Epithelial cell of esophagus (primary cell): ENCODE measurements around the gene FABP3.

ENCODE experiments used
- DNase-seq: peaks from one replicate; pipeline ENCODE4 v3.0.0; 2010; ENCODE audit warnings: low read depth
- H3K4me3 ChIP-seq: 2 replicates; pipeline ENCODE4 v1.5.1; 2011; ENCODE audit warnings: mild to moderate bottlenecking, low read length, control low read depth
- CTCF ChIP-seq: IDR thresholded peaks from 2 replicates; pipeline ENCODE4 v1.5.1; 2011; ENCODE audit warnings: low read depth, mild to moderate bottlenecking, low read length, control low read depth, inconsistent platforms; ENCODE audit not compliant: insufficient read depth; ENCODE audit errors: missing control alignments

Gene FABP3

GRCh38 chr1:31399976-31400375 is 27.1 kb upstream of the FABP3 start:
- H3K4me3 ChIP-seq = no peak overlapping the region
- DNase-seq = no peak
- TF ChIP-seq CTCF = no peak

GRCh38 chr1:31398246-31398645 is 25.4 kb upstream of the FABP3 start:
- no peak for DNase-seq

GRCh38 chr1:31397360-31398095 is 24.7 kb upstream of the FABP3 start:
- no peak for TF ChIP-seq CTCF
- no peak overlapping the region for H3K4me3 ChIP-seq
- peak; percentile 42 for DNase-seq

More at GRCh38 chr1:31398246-31398645, 25.4 kb upstream of the FABP3 start:
- TF ChIP-seq CTCF = no peak
- H3K4me3 ChIP-seq = no peak overlapping the region

- peak; percentile 52 for TF ChIP-seq CTCF
Observed at GRCh38 chr1:31396633-31397351, 23.9 kb upstream of the FABP3 start.

GRCh38 chr1:31394584-31395193 is 21.8 kb upstream of the FABP3 start:
- H3K4me3 ChIP-seq = no peak overlapping the region
- peak; percentile 92 for DNase-seq
- peak; percentile 83 for TF ChIP-seq CTCF

More at GRCh38 chr1:31396633-31397351, 23.9 kb upstream of the FABP3 start:
- peak; percentile 98 for DNase-seq
- H3K4me3 ChIP-seq = no peak overlapping the region

- TF ChIP-seq CTCF = no peak
- DNase-seq = no peak
- H3K4me3 ChIP-seq = no peak overlapping the region
Observed at GRCh38 chr1:31393463-31393862, 20.6 kb upstream of the FABP3 start.
